ENCODE results near the gene MLIP.

DNA sequence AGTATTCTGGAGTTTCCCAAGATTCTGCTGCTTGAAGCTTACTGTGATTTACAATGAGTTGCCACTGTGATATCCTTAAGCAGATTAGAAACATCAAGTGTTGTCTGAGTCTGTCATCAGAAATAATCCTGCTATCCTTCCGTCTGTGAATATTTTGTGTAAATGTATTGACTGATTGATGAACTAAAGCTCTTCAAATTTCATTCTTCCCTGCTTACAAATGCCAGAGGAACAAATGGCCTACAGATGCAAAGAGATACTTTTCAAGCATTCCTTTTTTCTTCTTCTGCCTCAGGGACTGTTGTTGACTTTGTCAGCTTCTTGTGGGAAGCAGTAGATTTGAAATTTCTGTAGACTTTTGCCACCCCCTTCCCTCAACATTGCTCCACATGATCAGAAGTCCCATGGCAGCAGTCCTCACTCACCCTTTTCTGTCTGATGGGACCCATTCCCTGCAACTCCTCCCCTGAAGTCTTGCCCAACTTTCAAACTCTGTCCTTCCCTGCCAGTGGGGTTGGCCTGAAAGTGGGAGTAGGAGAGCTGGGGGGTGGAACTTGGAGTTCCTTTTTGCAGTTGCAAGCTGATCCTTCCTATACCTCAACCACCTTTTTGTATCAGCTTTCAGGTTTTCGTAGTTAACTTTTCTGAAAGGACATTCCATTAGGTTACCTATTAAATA, 38.5 kb upstream of the MLIP start:
- TF ChIP-seq, protein P1, sequence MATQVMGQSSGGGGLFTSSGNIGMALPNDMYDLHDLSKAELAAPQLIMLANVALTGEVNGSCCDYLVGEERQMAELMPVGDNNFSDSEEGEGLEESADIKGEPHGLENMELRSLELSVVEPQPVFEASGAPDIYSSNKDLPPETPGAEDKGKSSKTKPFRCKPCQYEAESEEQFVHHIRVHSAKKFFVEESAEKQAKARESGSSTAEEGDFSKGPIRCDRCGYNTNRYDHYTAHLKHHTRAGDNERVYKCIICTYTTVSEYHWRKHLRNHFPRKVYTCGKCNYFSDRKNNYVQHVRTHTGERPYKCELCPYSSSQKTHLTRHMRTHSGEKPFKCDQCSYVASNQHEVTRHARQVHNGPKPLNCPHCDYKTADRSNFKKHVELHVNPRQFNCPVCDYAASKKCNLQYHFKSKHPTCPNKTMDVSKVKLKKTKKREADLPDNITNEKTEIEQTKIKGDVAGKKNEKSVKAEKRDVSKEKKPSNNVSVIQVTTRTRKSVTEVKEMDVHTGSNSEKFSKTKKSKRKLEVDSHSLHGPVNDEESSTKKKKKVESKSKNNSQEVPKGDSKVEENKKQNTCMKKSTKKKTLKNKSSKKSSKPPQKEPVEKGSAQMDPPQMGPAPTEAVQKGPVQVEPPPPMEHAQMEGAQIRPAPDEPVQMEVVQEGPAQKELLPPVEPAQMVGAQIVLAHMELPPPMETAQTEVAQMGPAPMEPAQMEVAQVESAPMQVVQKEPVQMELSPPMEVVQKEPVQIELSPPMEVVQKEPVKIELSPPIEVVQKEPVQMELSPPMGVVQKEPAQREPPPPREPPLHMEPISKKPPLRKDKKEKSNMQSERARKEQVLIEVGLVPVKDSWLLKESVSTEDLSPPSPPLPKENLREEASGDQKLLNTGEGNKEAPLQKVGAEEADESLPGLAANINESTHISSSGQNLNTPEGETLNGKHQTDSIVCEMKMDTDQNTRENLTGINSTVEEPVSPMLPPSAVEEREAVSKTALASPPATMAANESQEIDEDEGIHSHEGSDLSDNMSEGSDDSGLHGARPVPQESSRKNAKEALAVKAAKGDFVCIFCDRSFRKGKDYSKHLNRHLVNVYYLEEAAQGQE (IDR thresholded peaks at IDR 0.05; ENCODE audit: insufficient read depth in 1 of 2, low read depth in 2 of 2, low read length in 1 of 2): no peak
- TF ChIP-seq CTCF (IDR thresholded peaks at IDR 0.05): no peak
